Neural cell (in vitro differentiated cells): ENCODE measurements around the gene PRR5L. TPM values are rescaled to one million over a fixed set of nuclear protein-coding genes. Genes with fewer than 3 reads are reported as not detected.

ENCODE experiments used
- H2AFZ ChIP-seq: fragments of 200-600, 300-800 bp; sonication (generic), shearing (Covaris generic); 2 replicates; pipeline ENCODE4 v1.6.0; 2014; ENCODE audit warnings: low read depth, mild to moderate bottlenecking, antibody characterized with exemption, low read length, moderate library complexity
- H3F3A ChIP-seq: fragments of 200-600 bp; shearing (Covaris generic); 2 replicates; pipeline ENCODE4 v1.6.1; 2016; ENCODE audit warnings: mild to moderate bottlenecking, moderate library complexity, mixed read lengths, antibody characterized with exemption, low read length; ENCODE audit not compliant: insufficient read depth, poor library complexity, severe bottlenecking
- H3K27ac ChIP-seq: fragments of 200-600, 300-800 bp; sonication (generic), shearing (Covaris generic); 2 replicates; pipeline ENCODE4 v1.5.1; 2014; ENCODE audit warnings: mild to moderate bottlenecking, low read length, moderate library complexity
- H3K27me3 ChIP-seq: fragments of 300-800, 200-600 bp; sonication (generic), shearing (Covaris generic); 2 replicates; pipeline ENCODE4 v1.6.0; 2014; ENCODE audit warnings: mild to moderate bottlenecking, low read depth, low read length, moderate library complexity; ENCODE audit not compliant: insufficient read depth
- H3K36me3 ChIP-seq: fragments of 300-800, 200-600 bp; sonication (generic), shearing (Covaris generic); 2 replicates; pipeline ENCODE4 v1.5.1; 2014; ENCODE audit warnings: mild to moderate bottlenecking, antibody characterized with exemption, low read length, moderate library complexity; ENCODE audit not compliant: insufficient read depth
- H3K4me2 ChIP-seq: fragments of 300-800, 200-600 bp; sonication (generic), shearing (Covaris generic); 2 replicates; pipeline ENCODE4 v1.6.0; 2014; ENCODE audit warnings: mild to moderate bottlenecking, low read length
- H3K4me3 ChIP-seq: fragments of 300-800, 200-600 bp; sonication (generic), shearing (Covaris generic); 2 replicates; pipeline ENCODE4 v1.5.1; 2014; ENCODE audit warnings: mild to moderate bottlenecking, low read length, moderate library complexity
- H3K79me2 ChIP-seq: fragments of 200-600 bp; shearing (Covaris generic); replicated peaks from 2 replicates; pipeline ENCODE4 v1.6.0; 2014; ENCODE audit warnings: mild to moderate bottlenecking, low read length, moderate library complexity; ENCODE audit not compliant: insufficient read depth
- H3K9ac ChIP-seq: fragments of 300-800, 200-600 bp; sonication (generic), shearing (Covaris generic); 2 replicates; pipeline ENCODE4 v1.6.1; 2016; ENCODE audit warnings: mild to moderate bottlenecking, low read length, mixed read lengths
- H3K9me2 ChIP-seq: fragments of 200-600 bp; shearing (Covaris generic); 2 replicates; pipeline ENCODE4 v1.6.1; 2016; ENCODE audit warnings: mild to moderate bottlenecking, low read length, mixed read lengths; ENCODE audit not compliant: insufficient read depth
- H3K9me3 ChIP-seq: fragments of 200-600, 300-800 bp; sonication (generic), shearing (Covaris generic); 2 replicates; pipeline ENCODE4 v1.6.1; 2016; ENCODE audit warnings: mild to moderate bottlenecking, mixed run types, low read length, moderate library complexity, mixed read lengths
- H4K20me1 ChIP-seq: fragments of 200-600 bp; shearing (Covaris generic); 2 replicates; pipeline ENCODE4 v1.6.1; 2016; ENCODE audit warnings: mild to moderate bottlenecking, mixed run types; ENCODE audit not compliant: insufficient read depth
- EP300 ChIP-seq: fragments of 450-650 bp; conservative IDR thresholded peaks from 2 replicates; pipeline ENCODE4 v1.6.1; 2014; ENCODE audit warnings: antibody characterized with exemption, mild to moderate bottlenecking, moderate library complexity; ENCODE audit not compliant: poor library complexity, severe bottlenecking
- EZH2 ChIP-seq: fragments of 200-600, 300-800 bp; shearing (Covaris generic), sonication (generic); IDR thresholded peaks from 2 replicates; pipeline ENCODE4 v1.6.1; 2014; ENCODE audit warnings: antibody characterized with exemption, low read length, borderline replicate concordance, mild to moderate bottlenecking; ENCODE audit not compliant: insufficient read depth, poor library complexity, severe bottlenecking
- MXI1 ChIP-seq: fragments of 450-650 bp; conservative IDR thresholded peaks from 2 replicates; pipeline ENCODE4 v1.6.1; 2014; ENCODE audit warnings: antibody characterized with exemption, mild to moderate bottlenecking; ENCODE audit not compliant: poor library complexity, severe bottlenecking
- POLR2AphosphoS5 ChIP-seq: IDR thresholded peaks from 2 replicates; pipeline ENCODE4 v1.6.1; 2012
- RAD21 ChIP-seq: fragments of 450-650 bp; conservative IDR thresholded peaks from 2 replicates; pipeline ENCODE4 v1.6.1; 2014; ENCODE audit warnings: antibody characterized with exemption, mild to moderate bottlenecking, moderate library complexity
- SMC3 ChIP-seq: fragments of 450-650 bp; conservative IDR thresholded peaks from 2 replicates; pipeline ENCODE4 v1.6.1; 2014; ENCODE audit warnings: antibody characterized with exemption, mild to moderate bottlenecking, moderate library complexity; ENCODE audit not compliant: poor library complexity
- TAF1 ChIP-seq: IDR thresholded peaks from 2 replicates; pipeline ENCODE4 v1.6.1; 2012; ENCODE audit warnings: low read depth
- polyA plus RNA-seq: library from polyadenylated mRNA; depleted of rRNA; stranded (reverse); fragments of >200 nt; gene quantifications from 2 replicates; pipeline ENCODE4 v1.2.3, GENCODE V29; 2014
- TF ChIP-seq, protein P1 (sequence below): IDR thresholded peaks from 2 replicates; pipeline ENCODE4 v1.6.1; 2012; ENCODE audit warnings: borderline replicate concordance
- TF ChIP-seq, protein P2 (sequence below): fragments of 450-650 bp; IDR thresholded peaks from 2 replicates; pipeline ENCODE4 v1.5.1; 2014; ENCODE audit warnings: antibody characterized with exemption, mild to moderate bottlenecking, moderate library complexity; ENCODE audit not compliant: poor library complexity, severe bottlenecking

PRR5L gene
- polyA plus RNA-seq, 1 donor from 2014 or later, result 0.22 TPM

DNA sequence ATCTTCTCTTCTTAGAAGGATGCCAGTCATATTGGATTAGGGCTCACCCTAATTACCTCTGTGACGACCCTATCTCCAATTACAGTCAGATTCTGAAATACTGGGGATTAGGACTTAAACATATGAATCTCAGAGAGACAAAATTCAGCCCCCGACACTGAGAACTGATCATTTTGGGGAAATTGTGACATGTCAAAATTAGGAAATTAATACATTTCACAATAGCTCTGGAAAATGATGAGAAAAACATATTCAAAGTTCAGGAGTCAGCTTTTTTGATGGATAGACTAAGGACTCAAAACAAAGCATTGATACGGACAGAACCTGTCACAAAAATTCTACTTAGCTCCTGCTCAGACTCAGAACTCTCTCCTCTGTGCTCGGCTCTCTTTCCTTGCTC, 47.7 kb upstream of the PRR5L start:
- peaks cover 4% of the 10 kb centered on the region for H3K9me3 ChIP-seq
- no peaks in the 10 kb centered on the region for H3K9me2 ChIP-seq
- no peaks in the 10 kb centered on the region for H3F3A ChIP-seq
- H3K79me2 ChIP-seq, result no peaks in the 10 kb centered on the region
- no peak overlapping the region for H3K9ac ChIP-seq
- H2AFZ ChIP-seq, result no peak overlapping the region
- no peaks in the 10 kb centered on the region for H3K27me3 ChIP-seq
- no peak overlapping the region for H3K4me3 ChIP-seq
- no peaks in the 10 kb centered on the region for H4K20me1 ChIP-seq
- H3K4me2 ChIP-seq, result no peak overlapping the region
- no peak overlapping the region for H3K27ac ChIP-seq
- TF ChIP-seq EZH2 (no peak), MXI1 (no peak), TAF1 (no peak), RAD21 (no peak), SMC3 (no peak), EP300 (no peak), POLR2AphosphoS5 (no peak)
- TF ChIP-seq, protein P1, sequence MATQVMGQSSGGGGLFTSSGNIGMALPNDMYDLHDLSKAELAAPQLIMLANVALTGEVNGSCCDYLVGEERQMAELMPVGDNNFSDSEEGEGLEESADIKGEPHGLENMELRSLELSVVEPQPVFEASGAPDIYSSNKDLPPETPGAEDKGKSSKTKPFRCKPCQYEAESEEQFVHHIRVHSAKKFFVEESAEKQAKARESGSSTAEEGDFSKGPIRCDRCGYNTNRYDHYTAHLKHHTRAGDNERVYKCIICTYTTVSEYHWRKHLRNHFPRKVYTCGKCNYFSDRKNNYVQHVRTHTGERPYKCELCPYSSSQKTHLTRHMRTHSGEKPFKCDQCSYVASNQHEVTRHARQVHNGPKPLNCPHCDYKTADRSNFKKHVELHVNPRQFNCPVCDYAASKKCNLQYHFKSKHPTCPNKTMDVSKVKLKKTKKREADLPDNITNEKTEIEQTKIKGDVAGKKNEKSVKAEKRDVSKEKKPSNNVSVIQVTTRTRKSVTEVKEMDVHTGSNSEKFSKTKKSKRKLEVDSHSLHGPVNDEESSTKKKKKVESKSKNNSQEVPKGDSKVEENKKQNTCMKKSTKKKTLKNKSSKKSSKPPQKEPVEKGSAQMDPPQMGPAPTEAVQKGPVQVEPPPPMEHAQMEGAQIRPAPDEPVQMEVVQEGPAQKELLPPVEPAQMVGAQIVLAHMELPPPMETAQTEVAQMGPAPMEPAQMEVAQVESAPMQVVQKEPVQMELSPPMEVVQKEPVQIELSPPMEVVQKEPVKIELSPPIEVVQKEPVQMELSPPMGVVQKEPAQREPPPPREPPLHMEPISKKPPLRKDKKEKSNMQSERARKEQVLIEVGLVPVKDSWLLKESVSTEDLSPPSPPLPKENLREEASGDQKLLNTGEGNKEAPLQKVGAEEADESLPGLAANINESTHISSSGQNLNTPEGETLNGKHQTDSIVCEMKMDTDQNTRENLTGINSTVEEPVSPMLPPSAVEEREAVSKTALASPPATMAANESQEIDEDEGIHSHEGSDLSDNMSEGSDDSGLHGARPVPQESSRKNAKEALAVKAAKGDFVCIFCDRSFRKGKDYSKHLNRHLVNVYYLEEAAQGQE, result no peak
- TF ChIP-seq, protein P2, sequence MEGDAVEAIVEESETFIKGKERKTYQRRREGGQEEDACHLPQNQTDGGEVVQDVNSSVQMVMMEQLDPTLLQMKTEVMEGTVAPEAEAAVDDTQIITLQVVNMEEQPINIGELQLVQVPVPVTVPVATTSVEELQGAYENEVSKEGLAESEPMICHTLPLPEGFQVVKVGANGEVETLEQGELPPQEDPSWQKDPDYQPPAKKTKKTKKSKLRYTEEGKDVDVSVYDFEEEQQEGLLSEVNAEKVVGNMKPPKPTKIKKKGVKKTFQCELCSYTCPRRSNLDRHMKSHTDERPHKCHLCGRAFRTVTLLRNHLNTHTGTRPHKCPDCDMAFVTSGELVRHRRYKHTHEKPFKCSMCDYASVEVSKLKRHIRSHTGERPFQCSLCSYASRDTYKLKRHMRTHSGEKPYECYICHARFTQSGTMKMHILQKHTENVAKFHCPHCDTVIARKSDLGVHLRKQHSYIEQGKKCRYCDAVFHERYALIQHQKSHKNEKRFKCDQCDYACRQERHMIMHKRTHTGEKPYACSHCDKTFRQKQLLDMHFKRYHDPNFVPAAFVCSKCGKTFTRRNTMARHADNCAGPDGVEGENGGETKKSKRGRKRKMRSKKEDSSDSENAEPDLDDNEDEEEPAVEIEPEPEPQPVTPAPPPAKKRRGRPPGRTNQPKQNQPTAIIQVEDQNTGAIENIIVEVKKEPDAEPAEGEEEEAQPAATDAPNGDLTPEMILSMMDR, result no peak
- H3K36me3 ChIP-seq, result no peaks in the 10 kb centered on the region

DNA sequence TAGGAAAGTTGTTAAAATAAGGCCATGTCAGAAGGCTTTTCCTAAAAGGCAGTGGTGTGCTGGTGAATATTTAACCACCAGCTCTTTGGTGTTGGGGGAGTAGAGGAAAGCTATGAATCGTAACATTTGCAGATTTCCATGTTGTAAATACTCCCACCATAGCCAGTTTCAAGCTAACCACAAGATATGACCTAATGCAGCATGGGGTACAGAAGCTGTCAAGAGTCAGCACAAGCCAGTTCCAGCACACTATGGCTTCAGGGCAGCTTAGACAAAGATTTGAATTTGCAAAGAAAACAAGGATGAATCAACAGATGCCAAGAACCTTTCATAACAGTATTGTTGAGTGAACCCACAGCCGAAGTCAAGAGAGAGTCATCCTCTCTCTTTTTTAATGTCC, 46.8 kb upstream of the PRR5L start:
- Histone ChIP-seq H3F3A (no peaks in the 10 kb centered on the region), H2AFZ (no peak overlapping the region), H3K4me3 (no peak overlapping the region), H3K9ac (no peak overlapping the region), H4K20me1 (no peaks in the 10 kb centered on the region), H3K4me2 (no peak overlapping the region), H3K9me2 (no peaks in the 10 kb centered on the region), H3K36me3 (no peaks in the 10 kb centered on the region), H3K27me3 (no peaks in the 10 kb centered on the region), H3K27ac (no peak overlapping the region), H3K9me3 (peaks cover 4% of the 10 kb centered on the region), H3K79me2 (no peaks in the 10 kb centered on the region)
- TF ChIP-seq EP300 (no peak), SMC3 (no peak), MXI1 (no peak), RAD21 (no peak), POLR2AphosphoS5 (no peak), EZH2 (no peak), TAF1 (no peak)
- TF ChIP-seq, protein P2, result no peak
- TF ChIP-seq, protein P1, result no peak
